ENCODE measurements around the gene SRD5A1. TPM values are rescaled to one million over a fixed set of nuclear protein-coding genes. Genes with fewer than 3 reads are reported as not detected.

The SRD5A1 gene
- total RNA-seq, 1 donor from 2014 or later = 12.8 TPM

DNA sequence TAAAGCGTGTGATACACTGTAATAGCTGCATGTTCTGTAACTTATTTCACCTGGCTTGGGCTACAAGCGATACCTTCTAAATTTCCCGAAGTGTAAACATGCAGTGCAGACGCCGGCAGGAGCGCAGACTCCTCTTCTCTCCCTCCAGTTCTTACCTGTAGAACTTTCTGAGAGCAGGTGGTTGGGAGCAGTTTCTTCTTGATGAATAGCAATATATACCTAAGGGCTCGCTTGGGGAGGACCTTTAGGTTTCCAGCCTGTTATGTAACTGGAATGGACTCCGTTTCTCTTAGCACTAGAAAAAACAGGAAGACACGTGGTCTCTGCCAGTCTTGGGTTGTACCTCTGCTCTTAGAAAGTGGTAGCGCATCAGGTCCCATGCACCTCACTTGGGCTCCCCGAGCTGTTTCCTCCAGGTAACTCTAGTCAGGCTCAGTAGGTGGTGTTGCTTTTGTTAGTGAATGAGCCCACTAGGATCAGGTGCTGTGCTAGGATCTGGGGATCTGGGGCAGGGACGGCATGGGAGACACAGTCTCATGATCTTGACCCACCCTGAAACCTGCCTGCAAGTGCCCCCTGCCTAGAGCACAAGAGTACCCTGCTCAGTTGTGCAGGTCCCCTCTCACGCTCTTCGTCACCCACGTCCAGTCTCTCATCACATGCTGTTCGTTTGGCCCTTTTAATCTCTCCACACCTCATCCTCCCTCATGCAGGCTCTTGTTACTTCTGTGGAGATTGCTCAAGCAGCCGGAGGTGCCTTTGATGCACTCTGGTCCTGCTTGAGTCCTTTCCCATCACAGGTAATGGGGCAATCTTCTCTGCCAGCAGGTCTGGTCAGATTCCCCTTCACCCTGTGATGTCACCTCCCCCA is 82.8 kb downstream of the SRD5A1 start:
- Mint-ChIP-seq H3K27me3 (ENCODE audit: low read depth) (no peaks in the 10 kb centered on the region), H3K9me3 (no peaks in the 10 kb centered on the region), H3K27ac (peak overlapping the region; percentile 50), H3K4me1 (peaks cover 57% of the 10 kb centered on the region), H3K36me3 (no peaks in the 10 kb centered on the region), H3K4me3 (peak overlapping the region; percentile 81)
- DNase-seq (ENCODE audit: low spot score in 2 of 2, unreplicated experiment in 2 of 2) = no peak
- TF ChIP-seq, protein P1, sequence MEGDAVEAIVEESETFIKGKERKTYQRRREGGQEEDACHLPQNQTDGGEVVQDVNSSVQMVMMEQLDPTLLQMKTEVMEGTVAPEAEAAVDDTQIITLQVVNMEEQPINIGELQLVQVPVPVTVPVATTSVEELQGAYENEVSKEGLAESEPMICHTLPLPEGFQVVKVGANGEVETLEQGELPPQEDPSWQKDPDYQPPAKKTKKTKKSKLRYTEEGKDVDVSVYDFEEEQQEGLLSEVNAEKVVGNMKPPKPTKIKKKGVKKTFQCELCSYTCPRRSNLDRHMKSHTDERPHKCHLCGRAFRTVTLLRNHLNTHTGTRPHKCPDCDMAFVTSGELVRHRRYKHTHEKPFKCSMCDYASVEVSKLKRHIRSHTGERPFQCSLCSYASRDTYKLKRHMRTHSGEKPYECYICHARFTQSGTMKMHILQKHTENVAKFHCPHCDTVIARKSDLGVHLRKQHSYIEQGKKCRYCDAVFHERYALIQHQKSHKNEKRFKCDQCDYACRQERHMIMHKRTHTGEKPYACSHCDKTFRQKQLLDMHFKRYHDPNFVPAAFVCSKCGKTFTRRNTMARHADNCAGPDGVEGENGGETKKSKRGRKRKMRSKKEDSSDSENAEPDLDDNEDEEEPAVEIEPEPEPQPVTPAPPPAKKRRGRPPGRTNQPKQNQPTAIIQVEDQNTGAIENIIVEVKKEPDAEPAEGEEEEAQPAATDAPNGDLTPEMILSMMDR (IDR thresholded peaks at IDR 0.05; ENCODE audit: unreplicated experiment) = no peak

- TF ChIP-seq, protein P1 (IDR thresholded peaks at IDR 0.05; ENCODE audit: unreplicated experiment) = no peak
- no peak overlapping the region for H3K27ac Mint-ChIP-seq
- peak overlapping the region; percentile 81 for H3K4me3 Mint-ChIP-seq
- DNase-seq (ENCODE audit: low spot score in 2 of 2, unreplicated experiment in 2 of 2) = no peak
- no peaks in the 10 kb centered on the region for H3K36me3 Mint-ChIP-seq
- H3K9me3 Mint-ChIP-seq = no peaks in the 10 kb centered on the region
- no peaks in the 10 kb centered on the region for H3K27me3 Mint-ChIP-seq (ENCODE audit: low read depth)
- H3K4me1 Mint-ChIP-seq = peaks cover 63% of the 10 kb centered on the region
Measured at GRCh38 chr5:6716629-6717149, 83.4 kb downstream of the SRD5A1 start.

DNA sequence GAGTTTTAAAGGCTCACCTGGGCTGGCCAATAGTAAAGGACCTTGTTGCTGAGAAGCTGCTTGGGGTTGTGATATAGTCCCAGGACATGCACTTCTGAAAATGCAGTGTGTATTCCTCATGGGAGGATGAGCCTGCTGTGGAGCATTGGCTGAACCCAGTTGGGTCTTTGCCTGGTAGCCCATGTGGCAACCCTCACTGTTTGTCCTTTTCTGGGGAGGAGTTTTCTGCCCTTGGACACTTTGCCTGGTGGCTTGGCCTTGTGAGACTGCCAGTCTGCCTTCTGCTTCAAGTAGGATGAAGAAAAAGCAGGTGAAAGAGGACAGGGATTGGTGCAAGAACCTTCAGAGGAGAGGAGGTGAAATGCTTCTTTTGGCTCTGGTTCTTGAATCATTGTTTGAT is 84.0 kb downstream of the SRD5A1 start:
- no peak for DNase-seq (ENCODE audit: low spot score in 2 of 2, unreplicated experiment in 2 of 2)
- Mint-ChIP-seq H3K4me1 (peaks cover 62% of the 10 kb centered on the region), H3K27me3 (ENCODE audit: low read depth) (no peaks in the 10 kb centered on the region), H3K27ac (peak overlapping the region; percentile 39), H3K4me3 (no peak overlapping the region), H3K9me3 (no peaks in the 10 kb centered on the region), H3K36me3 (no peaks in the 10 kb centered on the region)
- TF ChIP-seq, protein P1 (IDR thresholded peaks at IDR 0.05; ENCODE audit: unreplicated experiment) = no peak

- no peaks in the 10 kb centered on the region for H3K36me3 Mint-ChIP-seq
- no peaks in the 10 kb centered on the region for H3K9me3 Mint-ChIP-seq
- DNase-seq (ENCODE audit: low spot score in 2 of 2, unreplicated experiment in 2 of 2) = no peak
- H3K4me1 Mint-ChIP-seq = peaks cover 66% of the 10 kb centered on the region
- no peaks in the 10 kb centered on the region for H3K27me3 Mint-ChIP-seq (ENCODE audit: low read depth)
- TF ChIP-seq, protein P1 (IDR thresholded peaks at IDR 0.05; ENCODE audit: unreplicated experiment) = no peak
- H3K27ac Mint-ChIP-seq = no peak overlapping the region
- H3K4me3 Mint-ChIP-seq = no peak overlapping the region
Measured at GRCh38 chr5:6717687-6718086, 84.4 kb downstream of the SRD5A1 start.

GRCh38 chr5:6718161-6718681 is 85.0 kb downstream of the SRD5A1 start:
- DNase-seq (ENCODE audit: low spot score in 2 of 2, unreplicated experiment in 2 of 2) = no peak
- no peak overlapping the region for H3K27ac Mint-ChIP-seq
- no peak overlapping the region for H3K4me3 Mint-ChIP-seq
- H3K27me3 Mint-ChIP-seq (ENCODE audit: low read depth) = no peaks in the 10 kb centered on the region
- TF ChIP-seq, protein P1 (IDR thresholded peaks at IDR 0.05; ENCODE audit: unreplicated experiment) = no peak
- no peaks in the 10 kb centered on the region for H3K36me3 Mint-ChIP-seq
- H3K4me1 Mint-ChIP-seq = peaks cover 69% of the 10 kb centered on the region
- no peaks in the 10 kb centered on the region for H3K9me3 Mint-ChIP-seq
